ENCODE measurements around the gene PDZRN3. TPM values are rescaled to one million over a fixed set of nuclear protein-coding genes. Genes with fewer than 3 reads are reported as not detected.

The PDZRN3 gene
- total and polyA plus RNA-seq, 10 donors = 1.5 to 5.5 (median 2.8) TPM

- Histone ChIP-seq H3K9me3 (no peaks in the 10 kb centered on the region), H3K27me3 (replicated peaks in 1 of 7) (no peaks in the 10 kb centered on the region), H3K4me1 (no peaks in the 10 kb centered on the region), H3K27ac (no peak overlapping the region), H3K36me3 (no peaks in the 10 kb centered on the region), H3K4me3 (no peak overlapping the region)
- intact Hi-C loops (cut with DNase I; ENCODE audit: low total_unique reads) = no loop called here
- DNase-seq = no peak
- no peak for TF ChIP-seq POLR2AphosphoS5 (IDR thresholded peaks at IDR 0.05)
- WGBS, 5 donors = 78 to 91% (median 89%) methylated on average over 6 of the region's 6 CpGs
These were observed 182.6 kb downstream of the PDZRN3 start for GRCh38 chr3:73442152-73442551.

- no peak for DNase-seq
- H3K4me1 ChIP-seq = peaks cover 0 to under 1% (median 0%) of the 10 kb centered on the region in 6 donors
- 72 to 80% (median 75%) methylated on average over 3 of the region's 3 CpGs for WGBS, 5 donors
- H3K27ac ChIP-seq = no peak overlapping the region
- no peaks in the 10 kb centered on the region for H3K36me3 ChIP-seq
- no peaks in the 10 kb centered on the region for H3K9me3 ChIP-seq
- intact Hi-C loops (cut with DNase I; ENCODE audit: low total_unique reads) = no loop called here
- TF ChIP-seq CTCF (IDR thresholded peaks at IDR 0.05 in 8 of 11, conservative IDR thresholded peaks at IDR 0.05 in 3 of 11) = no peak
- H3K4me3 ChIP-seq = no peak overlapping the region
- peaks cover 0 to 6% (median 0%) of the 10 kb centered on the region in 7 donors for H3K27me3 ChIP-seq (replicated peaks in 1 of 7)
These were observed 186.9 kb downstream of the PDZRN3 start for GRCh38 chr3:73437828-73438227.

DNA sequence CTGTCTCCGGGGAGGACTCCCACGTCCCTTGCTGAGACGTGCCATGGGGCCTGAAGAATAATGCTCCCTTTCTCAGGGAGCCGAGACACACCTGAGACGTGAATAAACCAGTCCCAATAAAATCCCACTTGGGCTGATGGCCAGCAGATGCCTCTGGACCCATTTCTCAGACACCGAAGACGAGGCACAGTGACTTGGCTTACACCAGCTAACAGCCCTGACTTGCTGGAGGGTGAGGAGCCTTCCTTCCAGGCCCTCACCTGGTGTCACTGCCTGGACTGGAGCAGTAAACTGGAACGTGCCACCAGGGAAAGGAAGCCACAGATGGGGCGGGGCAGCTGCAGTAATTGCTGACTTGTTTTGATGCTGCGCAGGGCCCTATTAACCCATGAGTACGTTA, 189.7 kb downstream of the PDZRN3 start:
- intact Hi-C loops (cut with DNase I; ENCODE audit: low total_unique reads) = no loop called here
- H3K27me3 ChIP-seq (replicated peaks in 1 of 7) = peaks cover 0 to 6% (median 0%) of the 10 kb centered on the region in 7 donors

GRCh38 chr3:73433687-73434086, 191.1 kb downstream of the PDZRN3 start:
- DNase-seq = no peak
- intact Hi-C loops (cut with DNase I; ENCODE audit: low total_unique reads) = loop anchor here (5.0 kb wide), 1 partner anchor 331 kb away; no protein-coding TSS in a partner anchor
- Histone ChIP-seq H3K4me3 (peak overlapping the region in 1 of 8 donors; percentile 9), H3K9me3 (no peaks in the 10 kb centered on the region), H3K27ac (no peak overlapping the region), H3K27me3 (replicated peaks in 1 of 7) (peaks cover 0 to 6% (median 0%) of the 10 kb centered on the region in 7 donors), H3K36me3 (no peaks in the 10 kb centered on the region), H3K4me1 (peaks cover 0 to 8% (median 0%) of the 10 kb centered on the region in 6 donors)
- WGBS, 5 donors = 58 to 74% (median 65%) methylated on average over 14 of the region's 14 CpGs
- TF ChIP-seq POLR2AphosphoS5 (IDR thresholded peaks at IDR 0.05) = no peak

More for the DNA sequence above, 189.7 kb downstream of the PDZRN3 start:
- Histone ChIP-seq H3K27ac (no peak overlapping the region), H3K9me3 (no peaks in the 10 kb centered on the region), H3K36me3 (no peaks in the 10 kb centered on the region), H3K4me3 (no peak overlapping the region), H3K4me1 (peaks cover 0 to 8% (median 0%) of the 10 kb centered on the region in 6 donors)
- TF ChIP-seq POLR2AphosphoS5 (IDR thresholded peaks at IDR 0.05) (no peak), CTCF (IDR thresholded peaks at IDR 0.05 in 8 of 11, conservative IDR thresholded peaks at IDR 0.05 in 3 of 11) (no peak), POLR2A (IDR thresholded peaks at IDR 0.05) (no peak)
- DNase-seq = no peak
- 68 to 82% (median 79%) methylated on average over 11 of the region's 11 CpGs for WGBS, 5 donors

DNA sequence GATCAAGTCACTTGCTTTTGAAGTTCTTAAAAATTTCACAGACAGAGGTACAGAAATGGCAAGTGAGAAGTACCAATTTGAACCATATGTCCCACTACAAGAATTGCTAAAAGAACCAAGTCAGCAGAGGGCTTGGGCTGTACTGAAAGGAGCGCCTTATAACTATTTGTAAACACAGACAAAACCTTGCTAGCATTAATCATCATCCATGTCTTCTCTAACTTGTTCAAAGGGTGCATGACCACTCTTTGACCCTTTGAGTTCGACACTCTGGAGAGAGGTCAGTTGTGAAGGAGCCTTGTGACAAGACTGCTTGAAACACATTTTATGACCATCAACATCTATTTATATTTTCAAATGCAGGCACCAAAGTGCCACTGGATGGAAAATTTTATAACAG, 191.7 kb downstream of the PDZRN3 start:
- H3K36me3 ChIP-seq = no peaks in the 10 kb centered on the region
- no peak overlapping the region for H3K4me3 ChIP-seq
- peaks cover 0 to 8% (median 0%) of the 10 kb centered on the region in 6 donors for H3K4me1 ChIP-seq
- peaks cover 0 to 6% (median 0%) of the 10 kb centered on the region in 7 donors for H3K27me3 ChIP-seq (replicated peaks in 1 of 7)
- 75 to 87% (median 78%) methylated on average over 2 of the region's 2 CpGs for WGBS, 5 donors
- intact Hi-C loops (cut with DNase I; ENCODE audit: low total_unique reads) = loop anchor here (5.0 kb wide), 1 partner anchor 331 kb away; no protein-coding TSS in a partner anchor
- DNase-seq = no peak
- no peak overlapping the region for H3K27ac ChIP-seq
- no peaks in the 10 kb centered on the region for H3K9me3 ChIP-seq
- TF ChIP-seq POLR2A (IDR thresholded peaks at IDR 0.05) (no peak), POLR2AphosphoS5 (IDR thresholded peaks at IDR 0.05) (peak in 1 of 3 donors; percentile 16), CTCF (IDR thresholded peaks at IDR 0.05 in 8 of 11, conservative IDR thresholded peaks at IDR 0.05 in 3 of 11) (no peak)
